HUES6 (cell line): ENCODE results near the gene SEC24B.
A peak's percentile ranks its signal among the peaks of the same experiment; 100 is the strongest.
"Not testable (repeated sequence)": the region's sequence is repeated elsewhere in the genome, so short reads cannot be mapped to it uniquely, and the experiment has no call there.

Experiments used
- H3K27ac ChIP-seq: 2 replicates; pipeline ENCODE4 v1.7.0; 2013; ENCODE audit warnings: low read depth, mild to moderate bottlenecking, low read length, inconsistent platforms
- H3K27me3 ChIP-seq: 2 replicates; pipeline ENCODE4 v1.6.1; 2013; ENCODE audit warnings: low read length; ENCODE audit not compliant: control insufficient read depth, insufficient read depth
- H3K36me3 ChIP-seq: 2 replicates; pipeline ENCODE4 v1.6.1; 2013; ENCODE audit warnings: low read length; ENCODE audit not compliant: control insufficient read depth, insufficient read depth
- H3K4me1 ChIP-seq: 2 replicates; pipeline ENCODE4 v1.6.1; 2013; ENCODE audit warnings: low read length; ENCODE audit not compliant: control insufficient read depth, insufficient read depth
- H3K4me3 ChIP-seq: 2 replicates; pipeline ENCODE4 v1.5.1; 2013; ENCODE audit warnings: low read depth, low read length
- H3K9ac ChIP-seq: one replicate; pipeline ENCODE4 v1.6.1; 2013; ENCODE audit warnings: mild to moderate bottlenecking, low read length
- H3K9me3 ChIP-seq: 2 replicates; pipeline ENCODE4 v1.6.1; 2013; ENCODE audit warnings: low read depth, low read length; ENCODE audit not compliant: control insufficient read depth, insufficient read depth

The SEC24B gene

GRCh38 chr4:109558095-109558494 lies 124.5 kb downstream of the SEC24B start:
- H3K36me3 ChIP-seq, H3K4me3 ChIP-seq, H3K9ac ChIP-seq, H3K9me3 ChIP-seq, H3K27ac ChIP-seq, H3K27me3 ChIP-seq: not testable (repeated sequence)
- H3K4me1 ChIP-seq = peaks cover 11% of the 10 kb centered on the region

- H3K4me3 ChIP-seq = peak overlapping the region; percentile 64
- H3K27me3 ChIP-seq = no peaks in the 10 kb centered on the region
- H3K36me3 ChIP-seq = no peaks in the 10 kb centered on the region
- H3K27ac ChIP-seq = no peak overlapping the region
- H3K4me1 ChIP-seq = peaks cover 11% of the 10 kb centered on the region
- peak overlapping the region; percentile 89 for H3K9ac ChIP-seq
- peaks cover 6% of the 10 kb centered on the region; the same call in 1 of the 2 replicates for H3K9me3 ChIP-seq
Observed at GRCh38 chr4:109559625-109559982, 126.0 kb downstream of the SEC24B start.

GRCh38 chr4:109559983-109560686 lies 126.5 kb downstream of the SEC24B start, which contains the start of gene MCUB:
Gene MCUB, plus strand, starts transcription at chr4:109560246. Its CDS starts 92 bp downstream, at chr4:109560338.
- peak within 1 kb of the TSS; percentile 64 for H3K4me3 ChIP-seq
- H3K27me3 ChIP-seq = no peaks in the 10 kb centered on the region
- no peaks in the 10 kb centered on the region for H3K36me3 ChIP-seq
- peaks cover 6% of the 10 kb centered on the region; the same call in 1 of the 2 replicates for H3K9me3 ChIP-seq
- H3K9ac ChIP-seq = peak within 1 kb of the TSS; percentile 89
- no peak within 1 kb of the TSS for H3K27ac ChIP-seq
- peaks cover 11% of the 10 kb centered on the region for H3K4me1 ChIP-seq

GRCh38 chr4:109560687-109561461 lies 127.3 kb downstream of the SEC24B start:
- Histone ChIP-seq H3K9me3 (peaks cover 6% of the 10 kb centered on the region; the same call in 1 of the 2 replicates), H3K27ac (no peak overlapping the region), H3K9ac (peak overlapping the region; percentile 76), H3K27me3 (no peaks in the 10 kb centered on the region), H3K4me1 (peaks cover 11% of the 10 kb centered on the region), H3K4me3 (peak overlapping the region; percentile 64), H3K36me3 (no peaks in the 10 kb centered on the region)

GRCh38 chr4:109562457-109563239 lies 129.0 kb downstream of the SEC24B start:
- H3K4me1 ChIP-seq = peaks cover 11% of the 10 kb centered on the region
- H3K27me3 ChIP-seq = no peaks in the 10 kb centered on the region
- no peak overlapping the region for H3K27ac ChIP-seq
- no peak overlapping the region for H3K9ac ChIP-seq
- H3K9me3 ChIP-seq = peaks cover 3% of the 10 kb centered on the region; the same call in 1 of the 2 replicates
- no peak overlapping the region for H3K4me3 ChIP-seq
- H3K36me3 ChIP-seq = no peaks in the 10 kb centered on the region

GRCh38 chr4:109571494-109571893 lies 137.9 kb downstream of the SEC24B start:
- Histone ChIP-seq H3K4me3 (no peak overlapping the region), H3K9me3 (0 out of 2 replicates have a peak, but pooled peaks cover 3% of the 10 kb centered on the region), H3K4me1 (no peaks in the 10 kb centered on the region), H3K9ac (no peak overlapping the region), H3K27ac (no peak overlapping the region), H3K27me3 (no peaks in the 10 kb centered on the region), H3K36me3 (no peaks in the 10 kb centered on the region)

GRCh38 chr4:109572154-109572553 lies 138.5 kb downstream of the SEC24B start:
- H3K9ac ChIP-seq = no peak overlapping the region
- no peak overlapping the region for H3K4me3 ChIP-seq

GRCh38 chr4:109574443-109574850 lies 140.8 kb downstream of the SEC24B start:
- Histone ChIP-seq H3K4me1 (no peaks in the 10 kb centered on the region), H3K27ac (no peak overlapping the region), H3K9me3 (0 out of 2 replicates have a peak, but pooled peaks cover 3% of the 10 kb centered on the region), H3K27me3 (no peaks in the 10 kb centered on the region), H3K4me3 (no peak overlapping the region), H3K36me3 (no peaks in the 10 kb centered on the region), H3K9ac (no peak overlapping the region)

More at GRCh38 chr4:109572154-109572553, 138.5 kb downstream of the SEC24B start:
- H3K36me3 ChIP-seq = no peaks in the 10 kb centered on the region
- H3K27me3 ChIP-seq = no peaks in the 10 kb centered on the region
- H3K4me1 ChIP-seq = no peaks in the 10 kb centered on the region
- 0 out of 2 replicates have a peak, but pooled peaks cover 3% of the 10 kb centered on the region for H3K9me3 ChIP-seq
- H3K27ac ChIP-seq = no peak overlapping the region

GRCh38 chr4:109574931-109575804 lies 141.6 kb downstream of the SEC24B start:
- Histone ChIP-seq H3K9ac (no peak overlapping the region), H3K36me3 (no peaks in the 10 kb centered on the region), H3K4me1 (no peaks in the 10 kb centered on the region), H3K27ac (no peak overlapping the region), H3K4me3 (no peak overlapping the region), H3K27me3 (no peaks in the 10 kb centered on the region), H3K9me3 (0 out of 2 replicates have a peak, but pooled peaks cover 3% of the 10 kb centered on the region)

- Histone ChIP-seq H3K4me1 (no peaks in the 10 kb centered on the region), H3K9me3 (0 out of 2 replicates have a peak, but pooled peaks cover 3% of the 10 kb centered on the region), H3K4me3 (no peak overlapping the region), H3K27ac (no peak overlapping the region), H3K36me3 (no peaks in the 10 kb centered on the region), H3K9ac (no peak overlapping the region), H3K27me3 (no peaks in the 10 kb centered on the region)
Observed at GRCh38 chr4:109576462-109576861, 142.8 kb downstream of the SEC24B start.
